Measurements from ENCODE around the gene LRP1B.

GRCh38 chr2:141782574-141782973 lies 348.2 kb downstream of the LRP1B start:
- TF ChIP-seq EP300 (conservative IDR thresholded peaks at IDR 0.05; ENCODE audit: poor library complexity, severe bottlenecking) (no peak), CTCF (IDR thresholded peaks at IDR 0.05; ENCODE audit: poor library complexity, severe bottlenecking) (no peak), REST (IDR thresholded peaks at IDR 0.05; ENCODE audit: borderline replicate concordance) (no peak), EZH2 (IDR thresholded peaks at IDR 0.05; ENCODE audit: borderline replicate concordance, insufficient read depth, low read length, poor library complexity, severe bottlenecking) (no peak), TAF1 (IDR thresholded peaks at IDR 0.05; ENCODE audit: low read depth) (no peak), SMC3 (conservative IDR thresholded peaks at IDR 0.05; ENCODE audit: poor library complexity) (no peak), POLR2AphosphoS5 (IDR thresholded peaks at IDR 0.05) (no peak), MXI1 (conservative IDR thresholded peaks at IDR 0.05; ENCODE audit: poor library complexity, severe bottlenecking) (no peak)

Measured in neural cell (in vitro differentiated cells).